ENCODE measurements around the gene SPAG5.

SPAG5 gene

DNA sequence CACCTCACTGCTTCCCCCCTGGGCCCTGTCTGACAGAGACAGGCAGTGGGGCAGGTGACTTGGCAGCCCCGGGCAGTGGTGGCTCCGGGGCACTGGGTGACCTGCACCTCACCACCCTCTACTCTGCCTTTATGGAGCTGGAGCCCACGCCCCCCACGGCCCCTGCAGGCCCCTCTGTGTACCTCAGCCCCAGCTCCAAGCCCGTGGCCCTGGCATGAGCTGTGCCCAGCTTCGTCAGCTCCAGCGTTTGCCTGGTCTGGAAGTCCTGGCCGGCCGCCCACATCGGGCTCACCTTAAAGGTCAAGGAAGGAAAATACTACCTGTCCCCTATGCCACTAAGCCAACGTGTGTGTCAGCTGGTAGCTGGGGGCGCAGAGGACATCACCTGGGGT is 61.6 kb downstream of the SPAG5 start:
- peak overlapping the region; percentile 47; the same call in 1 of the 2 replicates for H3K27ac ChIP-seq
- TF ChIP-seq, protein P1, sequence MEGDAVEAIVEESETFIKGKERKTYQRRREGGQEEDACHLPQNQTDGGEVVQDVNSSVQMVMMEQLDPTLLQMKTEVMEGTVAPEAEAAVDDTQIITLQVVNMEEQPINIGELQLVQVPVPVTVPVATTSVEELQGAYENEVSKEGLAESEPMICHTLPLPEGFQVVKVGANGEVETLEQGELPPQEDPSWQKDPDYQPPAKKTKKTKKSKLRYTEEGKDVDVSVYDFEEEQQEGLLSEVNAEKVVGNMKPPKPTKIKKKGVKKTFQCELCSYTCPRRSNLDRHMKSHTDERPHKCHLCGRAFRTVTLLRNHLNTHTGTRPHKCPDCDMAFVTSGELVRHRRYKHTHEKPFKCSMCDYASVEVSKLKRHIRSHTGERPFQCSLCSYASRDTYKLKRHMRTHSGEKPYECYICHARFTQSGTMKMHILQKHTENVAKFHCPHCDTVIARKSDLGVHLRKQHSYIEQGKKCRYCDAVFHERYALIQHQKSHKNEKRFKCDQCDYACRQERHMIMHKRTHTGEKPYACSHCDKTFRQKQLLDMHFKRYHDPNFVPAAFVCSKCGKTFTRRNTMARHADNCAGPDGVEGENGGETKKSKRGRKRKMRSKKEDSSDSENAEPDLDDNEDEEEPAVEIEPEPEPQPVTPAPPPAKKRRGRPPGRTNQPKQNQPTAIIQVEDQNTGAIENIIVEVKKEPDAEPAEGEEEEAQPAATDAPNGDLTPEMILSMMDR (conservative IDR thresholded peaks at IDR 0.05), result no peak

DNA sequence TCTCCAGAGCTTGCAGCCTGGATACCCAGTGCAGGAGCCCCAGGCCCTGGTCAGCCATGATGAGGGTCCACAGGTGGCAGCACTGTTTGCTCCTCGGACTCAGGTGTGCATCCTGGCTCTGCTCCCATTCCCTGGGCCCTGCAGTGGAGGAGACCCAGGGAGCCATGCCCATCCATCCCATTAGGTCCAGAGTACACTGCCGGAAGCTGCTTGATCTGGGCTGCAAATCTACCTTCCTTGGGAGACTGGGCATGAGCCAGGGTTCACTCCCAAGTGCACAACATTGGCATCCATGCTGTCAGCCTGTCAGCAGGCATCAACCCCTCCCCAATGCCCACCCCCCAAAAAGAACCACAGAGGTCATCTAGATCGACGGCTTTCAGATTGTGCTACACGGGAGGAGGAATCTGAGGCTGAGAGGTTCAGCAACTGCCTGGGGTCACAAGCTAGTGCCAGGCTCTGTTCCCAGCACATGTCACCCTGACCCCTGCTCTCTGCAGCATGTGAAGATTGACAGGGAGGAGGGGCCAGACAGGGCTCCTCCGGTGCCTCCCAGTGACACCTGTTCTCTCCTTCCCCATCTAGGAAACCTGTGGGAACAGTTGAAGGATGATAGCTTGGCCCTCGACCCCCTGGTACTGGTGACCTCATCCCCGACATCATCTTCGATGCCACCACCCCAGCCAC is 62.1 kb downstream of the SPAG5 start:
- TF ChIP-seq, protein P1 (conservative IDR thresholded peaks at IDR 0.05), result no peak
- peak overlapping the region; percentile 47; the same call in 1 of the 2 replicates for H3K27ac ChIP-seq

DNA sequence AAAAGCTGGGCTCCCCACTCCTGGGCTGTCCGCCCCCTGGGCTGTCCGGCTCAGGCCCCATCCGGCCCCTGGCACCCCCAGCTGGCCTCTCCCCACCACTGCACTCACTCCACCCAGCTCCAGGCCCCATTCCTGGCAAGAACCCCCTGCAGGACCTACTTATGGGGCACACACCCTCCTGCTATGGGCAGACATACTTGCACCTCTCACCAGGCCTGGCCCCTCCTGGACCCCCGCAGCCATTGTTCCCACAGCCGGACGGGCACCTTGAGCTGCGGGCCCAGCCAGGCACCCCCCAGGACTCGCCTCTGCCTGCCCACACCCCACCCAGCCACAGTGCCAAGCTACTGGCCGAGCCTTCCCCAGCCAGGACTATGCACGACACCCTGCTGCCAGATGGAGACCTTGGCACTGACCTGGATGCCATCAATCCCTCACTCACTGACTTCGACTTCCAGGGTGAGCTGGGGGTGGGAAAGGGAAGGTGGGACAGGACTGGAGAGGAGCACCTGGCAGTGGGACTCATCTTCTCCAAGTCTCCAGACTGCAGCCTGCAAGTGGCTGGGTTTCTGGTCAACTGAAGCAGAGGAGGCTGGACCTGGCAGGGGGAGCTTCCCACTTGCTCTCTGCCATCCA is 64.0 kb downstream of the SPAG5 start:
- TF ChIP-seq, protein P1 (conservative IDR thresholded peaks at IDR 0.05), result no peak

DNA sequence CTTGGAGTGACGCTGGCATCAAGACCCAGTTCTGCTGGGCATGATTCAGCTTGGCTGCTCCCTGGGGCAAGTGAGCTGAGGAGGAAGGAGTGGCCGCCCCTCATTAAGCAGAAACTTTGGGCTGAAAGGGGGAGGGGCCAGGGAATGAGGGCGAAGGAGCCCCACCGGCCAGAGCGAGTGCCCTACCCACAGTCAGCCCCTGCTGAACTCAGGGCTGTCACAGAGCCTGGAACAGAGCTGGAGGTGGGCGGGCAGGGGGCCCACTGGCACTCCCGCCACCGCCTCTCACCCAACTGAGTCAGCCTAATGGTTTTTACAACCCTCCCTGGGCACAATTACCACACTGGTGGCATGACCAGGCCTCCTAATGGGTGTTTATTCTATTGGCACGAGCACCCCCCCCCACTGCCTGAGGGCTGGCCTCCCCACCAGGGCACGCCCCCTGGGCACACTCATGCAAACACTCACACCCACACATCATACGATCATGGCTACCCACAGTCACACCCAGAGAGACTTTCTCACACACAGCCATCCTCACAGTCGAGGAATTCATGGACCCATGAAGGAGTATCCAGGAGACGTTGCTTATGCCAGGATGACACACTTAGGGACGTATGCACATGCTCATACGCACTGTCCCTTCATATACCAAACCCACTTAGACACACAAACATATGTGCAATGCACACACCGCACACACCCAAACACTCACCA is 65.6 kb downstream of the SPAG5 start:
- no peak overlapping the region for H3K27ac ChIP-seq
- TF ChIP-seq, protein P1 (conservative IDR thresholded peaks at IDR 0.05), result no peak

More for the DNA sequence above, 64.0 kb downstream of the SPAG5 start:
- H3K27ac ChIP-seq, result no peak overlapping the region

DNA sequence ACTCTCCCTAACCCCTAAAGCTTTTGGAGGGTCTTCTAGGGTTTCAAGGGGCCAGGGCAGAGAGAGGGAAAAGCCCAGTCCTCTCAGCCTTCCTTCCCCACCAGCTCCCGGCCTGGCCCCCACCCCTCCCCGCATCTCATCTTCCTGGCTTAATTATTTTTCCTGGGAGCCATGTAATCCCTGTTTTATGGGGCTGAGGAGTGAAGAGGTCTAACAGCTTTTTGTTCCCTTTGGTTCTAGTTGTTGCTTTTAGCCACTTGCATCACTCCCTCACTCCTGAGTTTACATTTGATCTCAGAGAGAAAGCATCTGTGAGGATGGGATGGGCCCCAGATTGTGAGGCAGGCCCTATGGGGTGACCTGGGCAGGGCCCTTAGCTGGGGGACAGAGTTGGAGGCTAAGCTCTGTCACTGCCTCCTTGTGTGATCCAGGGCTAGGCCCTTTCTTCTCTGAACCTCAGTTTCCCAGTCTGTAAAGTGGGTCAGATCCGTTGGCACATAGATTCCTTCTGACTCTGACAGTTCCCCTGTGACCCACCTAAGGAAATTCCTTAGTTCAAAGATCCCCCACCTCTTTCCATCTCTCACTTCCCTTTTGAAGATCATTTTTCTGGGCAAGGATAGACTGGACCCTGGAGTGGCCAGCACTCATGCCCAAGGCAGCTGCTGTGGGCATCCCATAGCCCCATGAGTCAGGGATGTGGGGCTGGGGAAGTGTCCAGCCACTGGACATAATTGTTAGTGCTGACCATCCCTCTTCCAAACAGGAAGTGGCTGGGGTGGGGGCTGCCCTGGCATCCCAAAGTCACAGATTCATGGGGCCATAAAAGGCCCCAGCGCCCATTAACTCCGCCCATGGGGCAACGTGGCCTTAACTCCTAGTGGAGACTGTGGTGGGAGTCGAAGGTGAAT is 66.5 kb downstream of the SPAG5 start:
- TF ChIP-seq, protein P1 (conservative IDR thresholded peaks at IDR 0.05), result no peak

DNA sequence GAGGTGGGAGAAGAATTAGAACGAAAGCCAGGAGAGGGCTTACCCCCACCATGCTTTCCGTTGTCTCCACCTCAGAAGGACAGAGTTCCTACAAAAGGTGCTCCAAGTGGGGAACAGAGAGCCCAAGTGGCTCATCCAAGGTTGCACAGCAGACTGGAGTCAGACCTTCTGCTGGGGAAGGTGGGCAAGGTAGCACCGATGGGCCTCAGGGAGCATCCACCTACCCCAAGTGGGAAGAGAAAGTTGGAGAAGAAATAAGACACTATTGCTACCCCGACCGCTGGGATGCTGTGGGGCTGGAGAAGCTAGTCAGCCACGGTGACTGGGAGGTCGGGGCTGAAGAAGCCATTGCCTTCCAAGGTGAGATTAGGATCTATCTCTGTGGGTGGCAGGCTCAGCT is 67.9 kb downstream of the SPAG5 start:
- TF ChIP-seq, protein P1 (conservative IDR thresholded peaks at IDR 0.05), result no peak
- H3K27ac ChIP-seq, result no peak overlapping the region

More for the DNA sequence above, 66.5 kb downstream of the SPAG5 start:
- H3K27ac ChIP-seq, result no peak overlapping the region

All from VCaP (cell line).